Thoracic aorta (tissue), 2 donors: ENCODE data around the gene SLC5A3. TPM values are rescaled to one million over a fixed set of nuclear protein-coding genes. Genes with fewer than 3 reads are reported as not detected.

ENCODE experiments used
- ATAC-seq: fragments of 150-250 bp; one replicate; pipeline ENCODE4 v1.8.0; 2017; ENCODE audit warnings: low read depth; ENCODE audit not compliant: insufficient number of reproducible peaks, low FRiP score
- DNase-seq: peaks from one replicate; pipeline ENCODE4 v3.0.0-alpha.2; 2020; ENCODE audit warnings: low spot score
- H3K27ac ChIP-seq, 2 donors: fragments of 200-600 bp; sonication (generic); 1 replicate in 1 of 2; 2 replicates in 1 of 2; pipeline ENCODE4 v1.5.1; 2016; ENCODE audit warnings: mild to moderate bottlenecking in 2 of 2, moderate library complexity in 2 of 2
- H3K27me3 ChIP-seq: fragments of 200-600 bp; sonication (generic); replicated peaks from 2 replicates; pipeline ENCODE4 v1.6.0; 2016; ENCODE audit warnings: mild to moderate bottlenecking; ENCODE audit not compliant: insufficient read depth
- H3K36me3 ChIP-seq: fragments of 200-600 bp; sonication (generic); one replicate; pipeline ENCODE4 v1.5.1; 2016
- H3K4me1 ChIP-seq, 2 donors: fragments of 200-600 bp; sonication (generic); 1 replicate in 1 of 2; 2 replicates in 1 of 2; pipeline versions ENCODE4 v1.5.1 to v1.6.0; 2016; ENCODE audit warnings: low read depth in 2 of 2, mild to moderate bottlenecking in 1 of 2; ENCODE audit not compliant: control insufficient read depth in 1 of 2
- H3K4me3 ChIP-seq: fragments of 200-600 bp; sonication (generic); 2 replicates; pipeline ENCODE4 v1.5.1; 2016; ENCODE audit warnings: mild to moderate bottlenecking
- H3K9me3 ChIP-seq: fragments of 200-600 bp; sonication (generic); 2 replicates; pipeline ENCODE4 v1.5.1; 2016
- CTCF ChIP-seq: fragments of 200-600 bp; sonication (generic); IDR thresholded peaks from one replicate; pipeline ENCODE4 v1.5.1; 2019; ENCODE audit warnings: antibody characterized with exemption
- total RNA-seq, 2 donors: library from RNA; depleted of rRNA; stranded (reverse); fragments of >200 nt; gene quantifications; one replicate each; pipeline versions ENCODE4 v1.1.0 to v1.2.3, GENCODE V29; 2016

Gene SLC5A3
- total RNA-seq, 2 donors from 2014 or later, result 35.2 to 37.2 TPM

DNA sequence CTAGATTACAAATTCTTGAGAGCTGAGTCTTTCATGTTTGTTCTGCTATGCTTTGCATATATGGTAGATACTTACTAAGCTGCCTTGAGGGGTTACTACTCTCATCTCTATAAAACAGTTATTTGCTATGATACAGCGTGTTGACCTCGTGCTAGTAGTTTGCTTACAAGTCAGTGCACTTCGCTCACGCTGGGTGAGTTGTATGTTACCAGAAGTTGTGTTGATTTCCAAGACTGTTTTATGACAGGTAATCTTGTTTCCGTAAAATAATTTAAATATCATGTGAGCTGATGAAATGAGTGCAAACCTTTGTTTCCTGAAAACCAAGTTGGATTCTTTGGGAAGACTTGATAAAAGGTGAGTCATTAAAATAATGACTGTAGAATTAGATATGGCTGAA lies 7.3 kb downstream of the SLC5A3 start:
- Histone ChIP-seq H3K4me1 (peaks cover 17 to 92% of the 10 kb centered on the region in 2 donors), H3K36me3 (no peaks in the 10 kb centered on the region), H3K4me3 (no peak overlapping the region), H3K9me3 (no peaks in the 10 kb centered on the region), H3K27ac (no peak overlapping the region), H3K27me3 (no peaks in the 10 kb centered on the region)
- no peak for ATAC-seq
- no peak for DNase-seq
- no peak for TF ChIP-seq CTCF

DNA sequence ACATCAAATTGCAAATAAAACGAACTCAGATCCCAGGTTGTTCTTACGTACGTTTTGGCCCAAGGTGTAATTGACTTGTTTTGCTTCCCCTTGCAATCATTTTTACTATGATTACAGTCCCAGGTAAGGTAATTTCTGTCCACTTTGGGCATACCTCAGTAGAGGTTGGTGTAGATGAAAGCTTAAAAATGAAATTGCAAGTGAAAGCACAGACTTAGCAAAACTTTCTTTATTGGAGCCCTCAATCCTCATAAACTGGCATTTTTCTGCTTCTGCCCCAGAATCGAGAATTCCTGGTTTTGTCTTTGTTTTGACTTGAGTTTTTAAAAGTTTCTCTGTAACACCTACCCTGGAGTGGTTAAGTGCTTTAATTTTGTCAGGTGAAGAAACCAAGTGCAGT lies 9.4 kb downstream of the SLC5A3 start:
- no peak for TF ChIP-seq CTCF
- H3K9me3 ChIP-seq, result no peaks in the 10 kb centered on the region
- H3K36me3 ChIP-seq, result no peaks in the 10 kb centered on the region
- H3K27me3 ChIP-seq, result no peaks in the 10 kb centered on the region
- ATAC-seq, result no peak
- DNase-seq, result no peak
- peak overlapping the region in 1 of 2 donors; percentile 6 for H3K27ac ChIP-seq
- H3K4me1 ChIP-seq, result peaks cover 13 to 93% of the 10 kb centered on the region in 2 donors
- no peak overlapping the region for H3K4me3 ChIP-seq

DNA sequence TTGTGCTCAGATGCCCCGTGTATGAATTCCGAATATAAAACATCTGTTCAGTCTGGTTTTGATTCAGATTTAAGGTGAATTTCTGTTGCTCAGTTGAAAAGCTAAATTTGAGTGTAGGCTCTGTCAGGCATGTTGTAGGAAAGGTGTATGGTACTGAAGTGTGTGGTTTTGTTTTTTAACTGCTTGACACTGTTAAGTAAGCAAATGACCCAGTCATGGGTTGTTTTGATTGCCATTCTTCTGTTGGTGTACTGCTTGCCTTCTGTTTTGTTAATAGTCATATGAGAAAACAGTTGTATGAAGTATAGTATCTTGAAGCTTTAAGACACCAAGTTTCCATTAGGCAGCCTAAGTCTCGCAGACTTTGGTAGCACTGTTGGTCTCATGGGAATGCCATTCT lies 10.0 kb downstream of the SLC5A3 start:
- peaks cover 13 to 93% of the 10 kb centered on the region in 2 donors for H3K4me1 ChIP-seq
- no peaks in the 10 kb centered on the region for H3K9me3 ChIP-seq
- no peaks in the 10 kb centered on the region for H3K27me3 ChIP-seq

GRCh38 chr21:34085129-34085528 lies 11.8 kb downstream of the SLC5A3 start:
- Histone ChIP-seq H3K27me3 (no peaks in the 10 kb centered on the region), H3K4me1 (peaks cover 11 to 94% of the 10 kb centered on the region in 2 donors), H3K27ac (no peak overlapping the region), H3K4me3 (no peak overlapping the region), H3K36me3 (no peaks in the 10 kb centered on the region), H3K9me3 (no peaks in the 10 kb centered on the region)
- DNase-seq (no peak), ATAC-seq (no peak)
- no peak for TF ChIP-seq CTCF

More for the DNA sequence above, 10.0 kb downstream of the SLC5A3 start:
- ATAC-seq (no peak), DNase-seq (no peak)
- TF ChIP-seq CTCF, result no peak
- Histone ChIP-seq H3K36me3 (no peaks in the 10 kb centered on the region), H3K4me3 (no peak overlapping the region), H3K27ac (peak overlapping the region in 1 of 2 donors; percentile 6)

DNA sequence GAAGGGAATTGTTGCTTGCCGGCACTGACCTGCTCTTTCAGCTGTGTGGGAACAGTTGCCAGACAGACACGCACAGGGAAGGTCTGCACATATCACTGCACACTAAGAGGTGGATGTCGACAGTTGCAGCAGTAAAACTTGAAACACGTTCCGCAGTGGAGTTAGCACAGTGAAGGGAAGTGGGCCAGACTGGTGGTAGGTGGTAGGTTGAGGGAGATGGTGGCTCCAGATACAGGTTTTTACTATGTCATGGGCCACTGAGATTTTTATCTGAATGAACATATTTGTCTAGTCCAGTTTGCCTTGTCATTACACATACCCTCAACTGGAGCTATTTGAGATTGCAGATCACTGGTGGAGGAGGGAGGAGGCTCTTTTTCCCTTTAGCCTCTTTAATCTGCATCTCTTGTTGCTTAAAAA lies 13.5 kb downstream of the SLC5A3 start:
- H3K9me3 ChIP-seq, result no peaks in the 10 kb centered on the region
- no peak overlapping the region for H3K4me3 ChIP-seq
- DNase-seq (no peak), ATAC-seq (no peak)
- no peak for TF ChIP-seq CTCF
- H3K27ac ChIP-seq, result peak overlapping the region in 1 of 2 donors; percentile 4
- peaks cover 13 to 92% of the 10 kb centered on the region in 2 donors for H3K4me1 ChIP-seq
- H3K27me3 ChIP-seq, result no peaks in the 10 kb centered on the region
- no peaks in the 10 kb centered on the region for H3K36me3 ChIP-seq
